HG02970 (cell line): ENCODE data around the gene ARPC3.
"Not testable (repeated sequence)": the region's sequence is repeated elsewhere in the genome, so short reads cannot be mapped to it uniquely, and the experiment has no call there.

Experiments
- ATAC-seq: cut with Tn5 transposase; IDR thresholded peaks from one replicate; pipeline ENCODE4 v1.9.1; 2021; ENCODE audit warnings: mild to moderate bottlenecking, moderate library complexity, moderate number of reproducible peaks; ENCODE audit not compliant: unreplicated experiment, low FRiP score

Gene ARPC3

DNA sequence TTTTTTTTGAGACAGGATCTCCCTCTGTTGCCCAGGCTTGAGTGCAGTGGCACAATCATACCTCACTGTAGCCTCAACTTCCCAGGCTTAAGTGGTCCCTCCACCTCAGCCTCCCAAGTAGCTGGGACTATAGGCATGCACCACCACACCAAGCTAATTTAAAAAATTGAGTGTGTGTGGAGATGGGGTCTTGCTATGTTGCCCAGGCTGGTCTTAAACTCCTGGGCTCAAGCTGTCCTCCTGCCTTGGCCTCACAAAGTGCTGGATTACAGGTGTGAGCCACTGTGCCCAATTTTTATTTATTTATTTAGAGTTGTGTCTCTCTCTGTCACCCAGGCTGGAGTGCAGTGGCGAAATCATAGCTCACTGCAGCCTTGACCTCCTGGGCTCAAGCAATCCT is 29.5 kb downstream of the ARPC3 start:
- ATAC-seq, result not testable (repeated sequence)

DNA sequence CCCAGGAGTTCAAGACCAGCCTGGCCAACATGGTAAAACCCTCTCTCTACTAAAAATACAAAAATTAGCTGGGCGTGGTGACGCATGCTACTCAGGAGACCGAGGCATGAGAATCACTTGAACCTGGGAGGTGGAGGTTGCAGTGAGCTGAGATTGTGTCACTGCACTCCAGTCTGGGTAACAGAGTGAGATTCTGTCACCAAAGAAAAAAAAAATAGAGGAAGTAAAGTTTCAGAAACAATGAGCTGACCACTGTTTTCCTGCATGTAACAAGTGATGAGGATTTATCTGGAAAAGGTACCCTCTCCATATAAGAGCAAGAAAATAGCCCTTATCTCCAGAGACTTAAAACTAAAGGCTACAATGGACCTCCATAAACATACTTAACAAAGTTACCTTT is 33.0 kb downstream of the ARPC3 start:
- ATAC-seq, result not testable (repeated sequence)

DNA sequence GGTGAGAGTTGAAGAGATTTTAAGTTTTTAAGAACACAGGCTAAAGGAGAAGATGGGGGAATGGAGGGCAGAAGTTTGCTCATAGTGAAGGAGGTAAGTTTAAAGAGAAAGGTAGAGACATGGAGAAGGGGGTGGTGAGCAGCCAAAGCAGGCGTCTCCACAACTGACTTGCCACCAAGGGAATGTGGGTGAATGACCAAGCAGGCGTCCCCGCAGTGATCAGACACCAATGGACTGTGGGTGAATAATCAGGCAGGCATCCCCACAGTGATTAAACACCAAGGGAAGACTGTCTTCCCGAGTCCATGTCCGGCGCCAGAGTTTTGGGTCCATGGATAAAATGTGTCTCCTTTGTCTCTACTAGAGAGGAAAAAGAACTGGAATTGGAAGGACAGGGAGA is 40.1 kb downstream of the ARPC3 start:
- not testable (repeated sequence) for ATAC-seq

DNA sequence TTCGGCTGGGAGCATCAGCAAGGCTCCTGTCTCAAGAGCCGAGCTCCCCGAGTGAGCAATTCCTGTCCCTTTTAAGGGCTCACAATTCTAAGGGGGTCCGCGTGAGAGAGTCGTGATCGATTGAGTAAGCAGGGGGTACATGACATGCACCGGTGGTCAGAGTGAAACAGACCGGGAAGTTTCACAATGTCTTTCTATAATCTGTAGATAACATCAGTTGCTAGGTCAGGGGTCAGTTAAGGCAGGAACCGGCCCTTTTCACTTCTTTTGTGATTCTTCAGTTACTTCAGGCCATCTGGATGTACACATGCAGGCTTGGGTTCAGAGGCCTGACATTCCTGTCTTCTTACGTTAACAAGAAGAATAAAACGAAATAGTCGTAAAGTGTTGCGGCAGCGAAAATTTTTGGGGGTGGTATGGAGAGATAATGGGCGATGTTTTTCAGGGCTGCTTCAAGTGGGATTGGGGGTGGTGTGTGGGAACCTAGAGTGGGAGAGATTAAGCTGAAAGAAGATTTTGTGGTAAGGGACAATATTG is 44.9 kb downstream of the ARPC3 start:
- ATAC-seq, result not testable (repeated sequence)

DNA sequence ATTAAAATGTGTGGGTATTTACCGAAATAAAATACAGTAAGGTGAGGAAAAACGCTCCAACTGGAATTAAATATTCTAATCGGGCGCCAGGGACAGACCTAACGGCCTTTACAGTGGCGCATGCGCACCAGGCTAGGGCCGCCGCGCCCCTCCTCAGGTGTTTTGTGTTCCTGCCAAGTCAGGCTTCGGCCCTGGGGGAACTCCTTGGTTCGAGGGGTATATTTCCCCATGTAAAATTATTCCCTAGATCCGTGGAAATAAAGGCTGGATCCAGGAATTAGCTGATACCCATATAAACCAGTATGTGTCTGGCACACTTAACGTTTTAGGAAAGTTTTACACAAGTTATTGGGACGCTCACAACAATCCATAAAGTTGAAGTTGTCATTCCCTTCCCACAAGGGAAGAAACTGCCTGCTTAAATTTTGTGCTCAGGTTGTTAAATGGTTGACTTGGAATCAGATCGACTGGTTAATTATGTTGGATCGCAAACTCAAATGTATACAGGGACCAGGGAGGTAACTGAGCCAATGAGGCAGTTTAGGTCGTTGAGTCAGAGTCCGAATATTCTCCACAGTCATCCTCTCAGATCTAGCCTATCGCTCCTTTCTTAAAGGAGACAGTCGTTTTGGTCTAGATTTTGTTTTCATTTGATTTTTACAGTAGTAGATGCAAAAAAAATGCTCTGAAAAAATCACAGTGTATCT is 46.0 kb downstream of the ARPC3 start:
- peak; percentile 39 for ATAC-seq

DNA sequence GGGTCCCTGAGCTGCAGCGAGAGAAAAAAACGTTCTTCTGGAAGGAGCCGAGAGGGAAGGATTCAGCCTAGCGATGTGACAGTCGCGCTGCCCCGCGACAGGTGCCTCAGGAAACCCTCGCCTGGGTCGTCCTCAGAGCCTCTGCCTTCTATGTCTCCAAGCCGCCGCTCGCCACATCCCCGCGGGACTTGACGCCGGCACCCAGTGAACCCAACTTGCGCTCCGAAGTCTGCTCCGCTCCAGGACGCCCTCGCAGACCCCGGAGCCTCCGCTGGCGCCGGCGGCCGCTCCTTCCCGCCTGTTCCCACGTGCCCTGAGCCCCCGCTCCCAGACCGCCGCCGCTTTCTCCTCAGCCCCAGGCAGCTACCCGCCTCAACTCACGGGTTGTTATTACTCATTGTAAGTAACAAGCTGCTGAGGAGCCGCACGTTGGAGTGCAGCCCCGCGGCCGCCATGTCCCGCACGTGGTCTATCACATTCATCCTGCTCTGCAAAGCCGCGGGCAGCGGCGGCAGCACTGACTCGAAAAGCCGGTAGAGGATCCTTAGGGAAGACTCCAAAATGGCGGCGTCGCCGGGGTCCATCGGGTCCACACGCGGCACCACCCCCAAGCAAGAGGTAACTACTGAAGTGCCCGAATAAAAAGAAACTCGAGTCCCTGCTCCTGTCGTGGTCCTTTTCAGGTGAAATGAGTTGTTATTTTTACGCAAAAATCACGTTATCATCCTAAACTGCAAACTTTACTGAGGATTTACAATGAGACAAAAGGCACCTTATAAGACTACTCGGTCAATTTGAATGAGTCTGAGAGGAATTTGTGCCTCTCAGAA is 46.8 kb downstream of the ARPC3 start, which contains the start of gene ANAPC7:
Gene ANAPC7, minus strand, starts transcription at position 563 of the 830 bp plus-strand sequence. Its CDS starts 81 bp downstream, at position 482.
- ATAC-seq, result peak; percentile 69
